Measurements from ENCODE around the gene USP13. TPM values are rescaled to one million over a fixed set of nuclear protein-coding genes. Genes with fewer than 3 reads are reported as not detected.

USP13 gene
- total and polyA plus RNA-seq, 12 donors, result 13.7 to 181 (median 142) TPM

GRCh38 chr3:179809639-179810038 is 156.8 kb downstream of the USP13 start:
- DNase-seq, result no peak
- no peaks in the 10 kb centered on the region for H3K27me3 ChIP-seq
- H3K4me3 ChIP-seq, result no peak overlapping the region
- no peaks in the 10 kb centered on the region for H3K9me3 ChIP-seq
- no peaks in the 10 kb centered on the region for H3K36me3 ChIP-seq
- H3K4me1 ChIP-seq, result no peaks in the 10 kb centered on the region
- intact Hi-C loops (cut with DNase I), result loop anchor here in 5 of 10 donors (5.0 to 10.0 kb wide), 4 partner anchors 115 to 788 kb away; no protein-coding TSS in a partner anchor
- no peak for ATAC-seq
- no peak overlapping the region for H3K27ac ChIP-seq
- no peak for TF ChIP-seq CTCF (IDR thresholded peaks at IDR 0.05)

- TF ChIP-seq CTCF (IDR thresholded peaks at IDR 0.05), result peak; percentile 34 to 77 (median 65)
- ATAC-seq (peak in 7 of 8 donors; percentile 55 to 88 (median 73)), DNase-seq (peak in 1 of 2 donors; percentile 23)
- 17 to 18% methylated on average over 9 of the region's 9 CpGs for WGBS, 2 donors
- Histone ChIP-seq H3K27ac (no peak overlapping the region), H3K9me3 (no peaks in the 10 kb centered on the region), H3K4me3 (no peak overlapping the region), H3K36me3 (no peaks in the 10 kb centered on the region), H3K4me1 (no peaks in the 10 kb centered on the region), H3K27me3 (no peaks in the 10 kb centered on the region)
- intact Hi-C loops (cut with DNase I), result loop anchor here in 5 of 10 donors (5.0 to 10.0 kb wide), 4 partner anchors 113 to 786 kb away; no protein-coding TSS in a partner anchor
Observed at GRCh38 chr3:179811321-179812095, 158.7 kb downstream of the USP13 start.

- no peak for DNase-seq
- WGBS, 2 donors, result 68 to 73% methylated on average over 3 of the region's 3 CpGs
- no peaks in the 10 kb centered on the region for H3K27me3 ChIP-seq
- no peak overlapping the region for H3K4me3 ChIP-seq
- no peaks in the 10 kb centered on the region for H3K9me3 ChIP-seq
- intact Hi-C loops (cut with DNase I), result loop anchor here in 5 of 10 donors (5.0 to 10.0 kb wide), 4 partner anchors 113 to 785 kb away; no protein-coding TSS in a partner anchor
- H3K36me3 ChIP-seq, result no peaks in the 10 kb centered on the region
- H3K27ac ChIP-seq, result no peak overlapping the region
- no peak for TF ChIP-seq CTCF (IDR thresholded peaks at IDR 0.05)
- no peaks in the 10 kb centered on the region for H3K4me1 ChIP-seq
- ATAC-seq, result no peak
Observed at GRCh38 chr3:179812096-179812382, 159.2 kb downstream of the USP13 start.

- Histone ChIP-seq H3K9me3 (no peaks in the 10 kb centered on the region), H3K4me3 (no peak overlapping the region), H3K4me1 (peaks cover 0 to 13% (median 3%) of the 10 kb centered on the region in 9 donors), H3K27ac (no peak overlapping the region), H3K27me3 (peaks cover 0 to 9% (median 0%) of the 10 kb centered on the region in 7 donors), H3K36me3 (no peaks in the 10 kb centered on the region)
- intact Hi-C loops (cut with DNase I), result loop anchor here in 4 of 10 donors (10.0 kb wide), 3 partner anchors 105 to 775 kb away; no protein-coding TSS in a partner anchor
- 17 to 25% methylated on average over 3 of the region's 3 CpGs for WGBS, 2 donors
- ATAC-seq (peak in 7 of 8 donors; percentile 42 to 93 (median 90)), DNase-seq (peak; percentile 33 to 60)
- TF ChIP-seq CTCF (IDR thresholded peaks at IDR 0.05), result no peak
Observed at GRCh38 chr3:179819379-179819778, 166.5 kb downstream of the USP13 start.
